Fibroblast of skin of left biceps (primary cell): ENCODE measurements around the gene MRTFB.

Experiments used
- DNase-seq, 2 experiments: peaks; one replicate each; pipeline ENCODE4 v3.0.0-alpha.2; 2013; ENCODE audit warnings: low read depth in 2 of 2

MRTFB gene

DNA sequence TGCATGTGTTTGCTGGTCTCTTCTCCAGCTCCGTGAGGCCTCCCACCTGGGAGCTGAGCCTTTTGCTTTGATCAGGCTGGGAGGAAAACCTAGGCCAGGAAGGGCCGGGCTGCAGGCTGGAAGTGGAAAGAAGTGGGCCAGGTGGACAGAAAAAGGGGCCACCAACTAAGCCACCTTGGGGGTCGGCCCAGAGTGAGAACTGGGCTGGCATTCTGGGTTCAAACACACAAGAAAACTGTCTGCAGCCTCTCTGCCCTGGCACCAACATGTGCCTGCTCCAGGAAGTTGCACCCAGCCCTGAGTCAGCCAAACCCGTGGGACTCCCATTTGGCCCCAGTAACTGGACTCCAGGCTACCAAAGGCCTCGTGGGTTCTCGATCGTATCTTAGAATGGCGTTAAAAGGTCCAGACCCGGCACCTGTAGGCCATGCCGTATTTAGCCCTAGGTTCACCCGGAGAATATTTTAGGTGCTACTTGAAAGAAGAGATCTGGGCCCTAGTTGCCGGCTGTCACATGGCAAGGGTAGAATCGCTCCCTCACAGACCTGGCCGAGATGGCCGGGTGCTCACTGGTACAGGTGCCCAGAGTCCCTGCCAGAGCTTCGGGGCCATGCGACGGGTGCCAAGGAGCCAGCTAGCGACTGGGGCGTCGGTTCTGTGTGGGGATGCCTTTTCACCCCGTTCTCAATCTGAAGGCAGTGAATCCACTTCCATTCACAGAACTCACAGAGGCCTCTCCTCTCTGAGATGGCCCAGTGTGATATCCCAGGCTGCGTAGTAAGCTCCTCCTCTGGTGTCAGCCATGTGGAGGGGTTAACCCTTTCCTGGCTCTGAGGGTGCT lies 236.6 kb downstream of the MRTFB start:
- DNase-seq = no peak

DNA sequence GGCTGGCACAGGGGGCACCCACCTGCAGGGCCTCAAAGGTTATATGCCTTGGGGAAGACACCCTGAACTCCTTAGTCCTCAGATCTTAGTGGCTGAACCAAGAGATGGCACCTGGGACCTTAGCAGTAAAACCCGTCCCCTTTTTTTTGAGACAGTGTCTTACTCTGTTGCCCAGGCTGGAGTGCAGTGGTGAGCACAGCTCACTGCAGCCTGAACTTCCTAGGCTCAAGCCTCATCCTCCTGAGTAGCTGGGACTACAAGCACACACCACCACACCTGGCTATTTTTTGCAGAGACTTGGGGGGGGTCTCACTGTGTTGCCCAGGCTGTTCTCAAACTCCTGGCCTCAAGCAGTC lies 237.2 kb downstream of the MRTFB start:
- no peak for DNase-seq

DNA sequence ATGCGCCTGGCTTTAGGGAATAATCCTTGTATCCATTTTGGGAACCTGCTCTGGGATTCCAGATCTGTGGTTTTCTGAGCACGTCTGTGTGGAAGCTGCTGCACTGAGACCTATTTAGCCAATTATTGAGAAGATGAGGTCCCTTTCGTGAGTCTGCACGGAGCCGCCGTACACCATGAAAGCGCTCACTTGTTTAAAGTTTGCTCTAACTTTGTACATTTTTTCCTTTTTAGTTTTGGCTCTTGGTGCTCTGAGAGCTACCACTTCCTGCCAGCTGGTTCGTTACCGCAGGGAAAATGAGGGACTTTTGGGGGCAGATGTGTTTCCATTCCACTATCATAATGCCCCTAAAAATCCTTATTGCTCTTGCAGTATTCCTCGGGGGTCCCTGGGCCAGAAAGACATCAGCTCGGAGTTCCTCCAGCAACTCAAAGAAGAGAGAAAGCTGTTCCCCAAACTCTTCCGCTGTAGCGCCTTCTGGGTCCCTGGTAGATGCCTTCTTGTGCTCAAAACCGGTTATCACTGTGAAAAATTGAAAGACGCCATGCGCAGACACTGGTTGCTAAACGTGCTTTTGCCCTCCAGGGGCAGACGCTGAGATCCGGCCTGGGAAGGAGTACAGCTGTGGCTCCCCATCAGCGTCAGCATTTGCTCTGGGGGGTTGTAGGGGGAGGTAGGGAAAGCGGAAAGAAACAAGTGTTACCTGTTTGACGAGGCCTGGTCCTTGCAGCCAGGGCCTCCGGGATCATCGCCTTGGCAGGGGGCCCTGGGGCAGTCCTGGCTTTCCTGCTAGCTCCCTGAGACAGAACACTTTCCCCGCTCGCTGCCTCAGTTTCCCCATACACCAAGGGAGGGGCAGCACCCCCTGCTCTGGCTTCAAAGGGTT lies 238.1 kb downstream of the MRTFB start:
- DNase-seq = peak in 1 of 2 experiments; percentile 14

DNA sequence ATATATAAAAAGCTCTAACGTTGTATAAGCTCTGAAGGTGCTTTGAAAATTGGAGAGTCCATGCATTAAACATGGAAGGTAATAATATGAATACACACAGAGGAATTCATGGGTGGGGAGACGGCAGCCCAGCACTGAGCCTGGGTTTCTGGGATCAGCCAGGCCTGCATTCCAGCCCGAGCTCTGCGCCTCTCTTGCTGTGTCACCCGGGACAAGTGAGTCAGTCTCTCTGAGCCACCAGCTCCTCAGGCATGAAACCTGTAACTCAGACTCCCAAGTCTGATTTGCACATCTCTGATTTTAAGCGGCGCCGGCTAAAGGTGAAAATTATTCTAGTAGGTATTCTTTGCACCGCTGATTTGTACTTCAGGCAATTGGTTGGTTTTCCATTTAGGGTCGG lies 238.8 kb downstream of the MRTFB start:
- DNase-seq = no peak

- DNase-seq = no peak
Measured at GRCh38 chr16:14310519-14310991, 239.4 kb downstream of the MRTFB start.

- DNase-seq = no peak
Measured at GRCh38 chr16:14314116-14314515, 243.0 kb downstream of the MRTFB start.

GRCh38 chr16:14315683-14316320 lies 244.7 kb downstream of the MRTFB start:
- no peak for DNase-seq
